AG20443 (cell line): ENCODE results near the gene CITED1.
A peak's percentile ranks its signal among the peaks of the same experiment; 100 is the strongest.
"Not testable (repeated sequence)": the region's sequence is repeated elsewhere in the genome, so short reads cannot be mapped to it uniquely, and the experiment has no call there.

Experiments used
- DNase-seq: peaks from one replicate; pipeline ENCODE4 v3.0.0; 2012; ENCODE audit warnings: low spot score, mixed read lengths

Gene CITED1

DNA sequence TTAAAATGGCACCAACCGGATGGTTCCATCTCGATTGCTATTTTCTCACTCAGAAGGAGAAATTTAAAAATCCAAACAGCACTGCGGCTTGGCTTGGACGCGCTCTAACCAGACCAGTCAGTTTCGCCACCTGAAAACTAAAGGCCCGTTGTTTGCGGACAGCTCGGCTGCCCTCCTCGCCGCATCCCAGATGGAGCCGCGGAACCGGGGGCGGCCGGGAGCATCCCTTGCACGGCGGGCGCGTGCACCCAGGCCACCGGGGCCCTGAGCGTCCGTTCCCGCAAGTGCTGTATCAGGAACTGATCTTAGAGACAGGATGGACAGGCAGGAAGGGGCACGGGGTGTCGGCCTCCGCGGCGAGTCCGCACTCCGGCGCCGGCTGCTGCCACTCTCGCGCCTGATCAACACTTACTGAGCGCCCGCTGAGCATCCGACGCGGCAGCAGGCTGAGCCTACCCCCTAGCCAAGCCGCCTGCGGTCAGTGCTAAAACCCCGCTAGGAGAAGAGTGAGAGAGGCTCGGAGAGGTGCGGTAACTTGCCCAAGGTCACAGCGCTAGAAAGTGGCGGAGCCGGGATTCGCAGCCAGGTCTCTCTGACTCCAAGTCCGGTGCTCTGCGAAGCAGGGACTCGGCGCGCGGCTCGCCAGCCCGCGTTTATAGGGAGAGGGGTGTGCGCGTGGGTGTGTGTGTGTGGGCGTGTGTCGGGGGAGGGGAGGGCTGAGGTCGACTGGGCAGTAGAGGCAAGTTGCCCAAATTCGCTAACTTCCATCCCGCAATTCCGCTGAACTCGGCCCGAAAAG lies at the start of gene CITED1:
CITED1 (minus strand) TSS at position 629 of the 799 bp plus-strand sequence. CDS start 3,045 bp downstream, outside the sequence.
- DNase-seq = no peak

- no peak for DNase-seq
These were observed 47.1 kb upstream of the CITED1 start for GRCh38 chrX:72352786-72353185.

- DNase-seq = peak; percentile 68
These were observed 46.1 kb upstream of the CITED1 start for GRCh38 chrX:72351606-72352334.

- no peak for DNase-seq
These were observed 43.5 kb upstream of the CITED1 start for GRCh38 chrX:72349190-72349589.

DNA sequence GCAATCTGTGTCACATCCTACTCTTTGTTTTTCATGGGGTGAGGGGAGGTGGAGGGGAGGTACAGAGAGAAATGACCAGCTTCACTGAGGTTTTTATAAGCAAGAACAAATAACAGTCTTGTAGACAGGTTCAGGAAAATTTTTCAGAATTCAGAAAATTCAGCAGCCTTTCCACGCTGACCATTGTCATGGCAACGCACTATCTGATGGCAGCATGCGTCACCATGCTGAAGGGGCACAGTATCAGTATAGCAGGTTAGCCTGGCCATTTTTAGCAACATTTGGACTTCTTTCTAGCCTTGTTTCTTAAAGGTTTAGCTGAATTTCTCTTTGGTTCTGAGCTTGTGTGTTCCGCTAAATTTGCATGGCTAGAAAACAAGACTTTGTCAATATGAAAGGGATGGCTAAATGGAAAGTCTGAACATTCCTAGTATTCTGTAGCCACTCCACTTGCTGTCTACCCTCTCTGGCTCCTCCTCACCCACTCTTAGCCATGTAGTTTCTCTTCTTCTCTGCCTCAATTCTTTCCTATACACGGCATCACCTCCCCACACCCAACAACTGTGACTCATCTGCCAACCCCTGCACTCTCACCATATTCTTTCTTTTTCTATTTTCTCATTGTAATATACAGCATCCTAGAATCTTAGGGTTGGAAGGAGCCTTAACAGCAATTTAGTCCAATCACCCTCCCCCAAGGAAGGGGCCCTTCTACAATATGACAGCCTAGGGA lies 42.7 kb upstream of the CITED1 start:
- no peak for DNase-seq

GRCh38 chrX:72347366-72347765 lies 41.7 kb upstream of the CITED1 start:
- no peak for DNase-seq

GRCh38 chrX:72346302-72346949 lies 40.7 kb upstream of the CITED1 start:
- no peak for DNase-seq

GRCh38 chrX:72340626-72341025 lies 34.9 kb upstream of the CITED1 start:
- no peak for DNase-seq

DNA sequence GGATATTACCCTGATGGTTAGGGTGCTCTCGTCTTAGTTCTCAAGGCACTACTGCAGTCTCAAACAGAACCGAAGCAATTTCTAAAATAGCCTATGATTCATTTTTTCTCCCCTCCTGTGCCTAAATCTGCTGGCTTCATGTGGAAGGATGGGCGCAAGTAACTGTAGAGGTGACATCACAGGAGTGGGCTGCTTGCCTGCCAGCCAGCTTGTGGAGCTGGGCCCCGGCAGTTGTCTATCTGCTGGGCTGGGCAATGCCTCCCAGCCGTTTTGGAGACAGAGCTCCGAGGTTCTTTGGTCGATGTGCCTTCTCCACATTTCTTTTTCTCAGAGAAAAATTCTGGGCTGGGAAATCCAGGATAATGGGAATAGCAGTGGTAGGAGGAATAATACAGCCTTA lies 34.3 kb upstream of the CITED1 start:
- DNase-seq = no peak

DNA sequence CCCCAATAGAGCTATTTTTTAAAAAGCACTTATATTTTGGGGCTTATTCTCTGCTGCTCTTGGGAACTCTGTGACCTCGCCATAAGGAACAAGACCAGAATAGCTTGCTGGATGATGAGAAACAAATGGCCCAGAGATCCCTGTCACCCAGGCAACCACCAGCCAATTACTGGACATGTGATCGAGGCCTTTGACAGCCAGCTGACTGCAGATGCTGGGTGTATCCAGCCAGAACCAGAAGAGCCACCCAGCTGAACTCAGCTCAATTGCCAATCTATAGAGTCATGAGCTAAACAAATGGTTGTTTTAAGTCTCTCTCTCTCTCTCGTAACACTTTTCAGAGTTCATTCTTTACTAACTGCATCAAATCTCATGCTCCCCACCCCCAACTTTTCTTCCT lies 24.4 kb upstream of the CITED1 start:
- DNase-seq = no peak

GRCh38 chrX:72326605-72327300 lies 21.0 kb upstream of the CITED1 start:
- DNase-seq = no peak

- DNase-seq = not testable (repeated sequence)
These were observed 13.9 kb upstream of the CITED1 start for GRCh38 chrX:72319651-72320050.

GRCh38 chrX:72317139-72317538 lies 11.4 kb upstream of the CITED1 start:
- no peak for DNase-seq

DNA sequence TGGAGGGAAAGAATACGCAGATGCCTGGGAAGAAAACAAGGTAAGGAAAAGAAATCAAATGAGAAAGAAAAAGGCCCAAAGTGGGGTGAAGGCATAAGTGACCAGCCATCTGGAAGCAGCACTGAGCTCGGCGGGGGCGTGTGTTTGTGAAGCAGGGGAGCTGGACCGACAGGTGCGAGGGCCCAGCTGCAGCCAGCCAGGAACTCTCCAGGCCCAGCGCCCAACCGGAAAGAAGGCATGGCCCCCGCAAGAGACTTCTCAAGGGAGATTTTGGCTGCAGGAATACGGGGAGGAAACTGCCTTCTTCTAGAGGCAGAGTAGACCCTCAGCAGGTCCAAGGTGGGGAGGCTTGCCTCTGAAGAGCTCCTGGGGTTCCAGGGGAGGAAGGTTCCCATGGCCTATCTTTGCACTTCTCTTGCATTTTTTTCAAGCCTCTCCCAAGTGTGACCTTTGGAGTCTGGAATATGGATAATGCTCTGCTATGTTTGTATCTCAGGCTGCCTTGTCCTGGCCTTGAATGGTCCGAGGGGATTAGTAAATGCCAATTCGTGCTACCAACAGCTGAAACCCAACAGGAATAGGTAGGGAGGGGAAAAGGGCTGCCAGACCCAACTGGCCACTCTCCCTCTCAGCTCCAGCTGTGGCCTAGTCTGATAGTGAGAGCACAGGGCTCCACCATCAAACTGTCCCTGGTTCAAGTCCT lies 10.8 kb upstream of the CITED1 start:
- no peak for DNase-seq

DNA sequence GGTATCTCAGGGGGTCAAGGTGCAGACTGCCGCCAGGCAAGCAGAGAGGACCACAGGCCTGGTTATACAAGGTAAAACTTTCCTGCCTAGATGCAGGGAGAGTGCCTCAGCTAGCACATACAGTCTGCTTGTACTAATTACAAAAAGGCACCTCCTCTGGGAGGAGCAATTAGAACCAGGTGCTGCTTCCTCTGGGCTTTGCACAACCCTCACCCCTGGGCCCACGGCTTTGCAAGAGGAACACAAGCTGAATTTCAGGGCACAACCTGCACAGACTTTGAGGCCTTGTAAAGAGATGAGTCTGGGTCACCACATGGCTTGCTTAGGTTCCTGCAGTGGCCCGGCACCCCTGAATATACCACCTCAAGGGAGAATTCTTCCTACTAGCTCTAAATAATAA lies 9.2 kb upstream of the CITED1 start:
- DNase-seq = no peak

GRCh38 chrX:72313707-72314641 lies 8.3 kb upstream of the CITED1 start:
- no peak for DNase-seq

- no peak for DNase-seq
These were observed 6.7 kb upstream of the CITED1 start for GRCh38 chrX:72312311-72312940.

- no peak for DNase-seq
These were observed 3.8 kb upstream of the CITED1 start for GRCh38 chrX:72309297-72310071.
